H1 (cell line): ENCODE data around the gene BRD7. TPM values are rescaled to one million over a fixed set of nuclear protein-coding genes. Genes with fewer than 3 reads are reported as not detected.

ENCODE experiments used
- CTCF ChIA-PET: fragments of 300-600 bp; sonication (Branson Sonifier 250); formaldehyde crosslinking; loops from one replicate; lab custom pipeline; 2021; ENCODE audit not compliant: partially characterized antibody; lab: Charles Lee
- POLR2A ChIA-PET: fragments of 300-600 bp; sonication (Branson Sonifier 250); formaldehyde crosslinking; loops from one replicate; lab custom pipeline; 2021; ENCODE audit warnings: inconsistent platforms; ENCODE audit not compliant: partially characterized antibody; lab: Charles Lee
- DNase-seq, 2 experiments: peaks; one replicate each; pipeline versions ENCODE4 v3.0.0 to v3.0.0-alpha.2; 2010 to 2022; ENCODE audit warnings: low spot score in 2 of 2, low read depth in 1 of 2, mixed read lengths in 1 of 2
- FAIRE-seq: peaks from 2 replicates; lab custom pipeline; 2011; peaks lifted over from hg19 to GRCh38; lab: Jason Lieb, UNC
- H2AFZ ChIP-seq: 2 replicates; pipeline ENCODE4 v1.8.1; 2012; ENCODE audit warnings: low read length, inconsistent platforms
- H2AK5ac ChIP-seq: 2 replicates; pipeline ENCODE4 v1.6.1; 2013; ENCODE audit warnings: low read depth, low read length
- H2BK120ac ChIP-seq: replicated peaks from 2 replicates; pipeline ENCODE3; 2013; ENCODE audit warnings: low read depth, low read length, inconsistent platforms
- H2BK12ac ChIP-seq: 2 replicates; pipeline ENCODE4 v1.6.1; 2013; ENCODE audit warnings: low read depth, low read length
- H2BK15ac ChIP-seq: 2 replicates; pipeline ENCODE4 v1.6.1; 2013; ENCODE audit warnings: low read length
- H2BK20ac ChIP-seq: 2 replicates; pipeline ENCODE4 v1.6.1; 2013; ENCODE audit warnings: low read length
- H2BK5ac ChIP-seq: 2 replicates; pipeline ENCODE4 v1.6.1; 2013; ENCODE audit warnings: low read depth, low read length
- H3K14ac ChIP-seq: 2 replicates; pipeline ENCODE4 v1.6.1; 2013; ENCODE audit warnings: inconsistent platforms; ENCODE audit not compliant: insufficient read length
- H3K18ac ChIP-seq: 2 replicates; pipeline ENCODE4 v1.6.1; 2013; ENCODE audit warnings: low read length; ENCODE audit errors: extremely low read depth
- H3K23ac ChIP-seq: 2 replicates; pipeline ENCODE4 v1.6.1; 2013; ENCODE audit warnings: inconsistent platforms; ENCODE audit not compliant: insufficient read length
- H3K23me2 ChIP-seq: 2 replicates; pipeline ENCODE4 v1.6.1; 2013; ENCODE audit warnings: low read depth, low read length
- H3K27ac ChIP-seq: 2 replicates; pipeline ENCODE4 v1.6.1; 2011; ENCODE audit warnings: low read depth, low read length, inconsistent platforms
- H3K27me3 ChIP-seq, 4 experiments: replicated peaks in 1 of 4; 1 replicate in 1 of 4; 2 replicates in 3 of 4; pipeline versions ENCODE4 v1.6.1 to v1.8.1; 2011 to 2013; ENCODE audit warnings: low read length in 3 of 4, mild to moderate bottlenecking in 3 of 4, inconsistent platforms in 2 of 4, mixed read lengths in 2 of 4, moderate library complexity in 1 of 4; ENCODE audit not compliant: control insufficient read depth in 3 of 4, insufficient read depth in 3 of 4; ENCODE audit errors: extremely low read depth in 1 of 4
- H3K36me3 ChIP-seq, 4 experiments: 2 replicates each; pipeline versions ENCODE4 v1.6.1 to v1.8.1; 2011 to 2013; ENCODE audit warnings: mild to moderate bottlenecking in 4 of 4, low read length in 3 of 4, moderate library complexity in 2 of 4, control low read depth in 1 of 4, inconsistent platforms in 1 of 4; ENCODE audit not compliant: insufficient read depth in 4 of 4, control insufficient read depth in 2 of 4
- H3K4ac ChIP-seq: replicated peaks from 2 replicates; pipeline ENCODE3; 2013; ENCODE audit warnings: low read length, low read depth, mixed read lengths, inconsistent platforms; ENCODE audit not compliant: insufficient read length
- H3K4me1 ChIP-seq, 4 experiments: replicated peaks in 1 of 4; 1 replicate in 1 of 4; 2 replicates in 3 of 4; pipeline versions ENCODE4 v1.6.1 to v1.8.1; 2011 to 2013; ENCODE audit warnings: low read length in 3 of 4, inconsistent platforms in 2 of 4, mixed read lengths in 1 of 4; ENCODE audit not compliant: insufficient read depth in 4 of 4, control insufficient read depth in 3 of 4
- H3K4me2 ChIP-seq, 2 experiments: 2 replicates each; pipeline versions ENCODE4 v1.6.1 to v1.8.1; 2011 to 2013; ENCODE audit warnings: low read depth in 2 of 2, low read length in 2 of 2, control low read depth in 1 of 2, inconsistent platforms in 1 of 2, mild to moderate bottlenecking in 1 of 2; ENCODE audit not compliant: insufficient read depth in 1 of 2
- H3K4me3 ChIP-seq, 4 experiments: fragments of 200-600, 300-600 bp in 1 of 4; sonication (generic), shearing (Covaris generic), sonication (Bioruptor Twin) in 1 of 4; 2 replicates each; pipeline versions ENCODE4 v1.5.1 to v1.8.1; 2011 to 2016; ENCODE audit warnings: low read length in 4 of 4, low read depth in 3 of 4, control low read depth in 2 of 4, inconsistent platforms in 2 of 4, mild to moderate bottlenecking in 2 of 4, mixed read lengths in 1 of 4, moderate library complexity in 1 of 4; ENCODE audit not compliant: insufficient read depth in 2 of 4; ENCODE audit errors: extremely low read depth in 1 of 4
- H3K56ac ChIP-seq: replicated peaks from 2 replicates; pipeline ENCODE3; 2013; ENCODE audit warnings: low read depth, mild to moderate bottlenecking, mixed read lengths, low read length, inconsistent platforms; ENCODE audit not compliant: insufficient read length
- H3K79me1 ChIP-seq: 2 replicates; pipeline ENCODE4 v1.6.1; 2013; ENCODE audit warnings: low read depth, low read length, control low read depth
- H3K79me2 ChIP-seq, 2 experiments: 2 replicates each; pipeline versions ENCODE4 v1.6.1 to v1.8.1; 2012 to 2013; ENCODE audit warnings: low read length in 2 of 2, mild to moderate bottlenecking in 2 of 2, inconsistent platforms in 1 of 2; ENCODE audit not compliant: insufficient read depth in 2 of 2, control insufficient read depth in 1 of 2
- H3K9ac ChIP-seq, 4 experiments: replicated peaks in 1 of 4; 1 replicate in 1 of 4; 2 replicates in 3 of 4; pipeline versions ENCODE4 v1.6.1 to v1.8.1; 2011 to 2013; ENCODE audit warnings: low read depth in 3 of 4, low read length in 3 of 4, control low read depth in 2 of 4, mild to moderate bottlenecking in 2 of 4, moderate library complexity in 2 of 4, inconsistent platforms in 1 of 4; ENCODE audit errors: extremely low read depth in 1 of 4
- H3K9me3 ChIP-seq, 2 experiments: 2 replicates each; pipeline versions ENCODE4 v1.6.1 to v1.8.1; 2012 to 2013; ENCODE audit warnings: mild to moderate bottlenecking in 2 of 2, moderate library complexity in 2 of 2, control low read depth in 1 of 2, inconsistent platforms in 1 of 2, low read depth in 1 of 2, low read length in 1 of 2, mixed read lengths in 1 of 2; ENCODE audit not compliant: insufficient read depth in 2 of 2
- H4K20me1 ChIP-seq, 2 experiments: replicated peaks in 1 of 2; 2 replicates each; pipeline versions ENCODE3 to v1.8.1; 2011 to 2013; ENCODE audit warnings: inconsistent platforms in 2 of 2, low read length in 2 of 2, mild to moderate bottlenecking in 1 of 2; ENCODE audit not compliant: insufficient read depth in 2 of 2, control insufficient read depth in 1 of 2
- H4K5ac ChIP-seq: 2 replicates; pipeline ENCODE4 v1.6.1; 2013; ENCODE audit warnings: low read length, low read depth, mixed read lengths, inconsistent platforms; ENCODE audit not compliant: insufficient read length
- H4K8ac ChIP-seq: 2 replicates; pipeline ENCODE4 v1.8.0; 2013; ENCODE audit warnings: mild to moderate bottlenecking, moderate library complexity, low read length, inconsistent platforms; ENCODE audit not compliant: insufficient read depth; ENCODE audit errors: extremely low read depth
- H4K91ac ChIP-seq: replicated peaks from 2 replicates; pipeline ENCODE3; 2013; ENCODE audit warnings: low read length, mixed read lengths, inconsistent platforms; ENCODE audit not compliant: insufficient read length
- ASH2L ChIP-seq: fragments of 200-600, 300-600 bp; sonication (generic); IDR thresholded peaks from one replicate; pipeline ENCODE4 v1.7.1; 2017; ENCODE audit warnings: low read length
- BCL11A ChIP-seq, 2 experiments: IDR thresholded peaks; one replicate each; pipeline ENCODE4 v1.6.1; 2011; ENCODE audit warnings: low read depth in 2 of 2, low read length in 2 of 2, mild to moderate bottlenecking in 2 of 2
- BRCA1 ChIP-seq: IDR thresholded peaks from 2 replicates; pipeline ENCODE4 v1.6.1; 2012; ENCODE audit warnings: low read depth, low read length, improper control_type of control experiment
- CREB1 ChIP-seq: IDR thresholded peaks from 2 replicates; pipeline ENCODE4 v1.6.1; 2012; ENCODE audit warnings: inconsistent platforms
- GABPA ChIP-seq: IDR thresholded peaks from 2 replicates; pipeline ENCODE4 v1.6.1; 2011; ENCODE audit warnings: mild to moderate bottlenecking, low read length, moderate library complexity, borderline replicate concordance; ENCODE audit not compliant: insufficient read depth
- JUND ChIP-seq: IDR thresholded peaks from 2 replicates; pipeline ENCODE4 v1.6.1; 2011; ENCODE audit warnings: mild to moderate bottlenecking, improper control_type of control experiment, low read length
- POLR2AphosphoS5 ChIP-seq: IDR thresholded peaks from 2 replicates; pipeline ENCODE4 v1.6.1; 2011; ENCODE audit warnings: low read depth, low read length
- RFX5 ChIP-seq: IDR thresholded peaks from 2 replicates; pipeline ENCODE4 v1.6.1; 2011; ENCODE audit warnings: low read depth, low read length, improper control_type of control experiment, borderline replicate concordance
- RNF2 ChIP-seq: fragments of 200-900, 300-1000 bp; sonication (generic); IDR thresholded peaks from 2 replicates; pipeline ENCODE4 v1.7.1; 2016; ENCODE audit warnings: borderline replicate concordance, low read depth, mild to moderate bottlenecking, antibody characterized with exemption, low read length; ENCODE audit not compliant: poor library complexity, severe bottlenecking; ENCODE audit errors: missing control alignments
- SRF ChIP-seq: IDR thresholded peaks from 2 replicates; pipeline ENCODE4 v1.6.1; 2011; ENCODE audit warnings: mild to moderate bottlenecking, low read depth, low read length, moderate library complexity
- TCF12 ChIP-seq: IDR thresholded peaks from 2 replicates; pipeline ENCODE4 v1.6.1; 2011; ENCODE audit warnings: low read depth, mild to moderate bottlenecking, low read length
- WGBS, 2 experiments: shearing (Covaris generic) in 1 of 2; methylation state at CpG; one replicate each; pipeline versions ENCODE4 v1.1.6 to v1.1.7; 2013 to 2015; ENCODE audit warnings: low lambda C conversion rate in 2 of 2, mixed read lengths in 2 of 2, inconsistent platforms in 1 of 2, low coverage in 1 of 2, missing lambda C conversion rate in 1 of 2; ENCODE audit not compliant: insufficient replicate concordance in 2 of 2, insufficient coverage in 1 of 2, insufficient read length in 1 of 2; ENCODE audit errors: extremely low coverage in 1 of 2, missing lambda C conversion rate in 1 of 2; 5-methylcytosine and 5-hydroxymethylcytosine counted together
- polyA plus RNA-seq, 7 experiments: library from polyadenylated mRNA; depleted of rRNA in 3 of 7; stranded (reverse) in 5 of 7; unstranded in 2 of 7; fragments of >200 nt in 5 of 7; fragments of 200-250 nt in 2 of 7; gene quantifications; 1 replicate in 5 of 7; 2 replicates in 1 of 7; 4 replicates in 1 of 7; pipeline versions ENCODE4 v1.2.1 to v1.2.3, GENCODE V29; 2011 to 2013; ENCODE audit warnings: missing spikeins in 2 of 7, mixed read lengths in 2 of 7
- total RNA-seq: library from RNA; stranded (reverse); fragmentation: NEBNext Ultra II Directional; extraction: Animal tissue kit (Norgen Biotek cat#: 25700); gene quantifications from 2 replicates; pipeline ENCODE4 v1.2.1, GENCODE V29; 2021

The BRD7 gene
- total and polyA plus RNA-seq, 2 of the 8 experiments (the other 6 are each of a cell fraction or from before 2014, with no cell fraction given), result 42.5 to 120 TPM

DNA sequence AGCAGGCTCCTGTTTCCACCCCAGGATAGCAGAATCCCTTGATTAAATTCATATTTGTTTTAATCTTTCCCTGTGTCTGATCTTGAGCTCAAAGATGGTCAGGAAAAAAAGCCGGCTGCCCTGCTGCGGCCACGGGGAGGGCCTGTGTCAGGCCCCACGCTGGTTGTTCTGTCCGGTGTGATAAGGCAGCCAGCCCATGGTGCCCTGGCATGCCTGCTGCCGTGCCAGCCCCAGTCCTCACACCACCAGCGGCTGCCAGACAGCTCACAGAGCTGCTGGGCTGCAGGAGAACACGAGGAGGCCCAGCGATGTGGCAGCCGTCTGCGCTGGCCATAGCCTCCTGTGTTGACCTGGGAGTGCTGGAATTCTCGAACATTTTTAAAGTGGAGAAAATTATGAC lies 34.7 kb upstream of the BRD7 start:
- Histone ChIP-seq H3K27ac (no peak overlapping the region), H3K18ac (no peak overlapping the region), H2AK5ac (no peak overlapping the region), H2BK20ac (no peak overlapping the region), H3K9me3 (no peaks in the 10 kb centered on the region), H3K4ac (no peak overlapping the region), H3K79me2 (no peaks in the 10 kb centered on the region), H3K4me1 (peaks cover 0 to 3% (median 0%) of the 10 kb centered on the region in 4 experiments; a peak in 1 of 7 replicates), H2BK15ac (no peak overlapping the region), H3K79me1 (no peaks in the 10 kb centered on the region), H2BK12ac (no peak overlapping the region), H3K36me3 (no peaks in the 10 kb centered on the region), H2AFZ (no peak overlapping the region), H4K20me1 (no peaks in the 10 kb centered on the region), H2BK120ac (no peak overlapping the region), H3K4me3 (no peak overlapping the region), H4K8ac (no peak overlapping the region), H4K91ac (no peak overlapping the region), H3K56ac (no peak overlapping the region), H3K23me2 (peaks cover 2% of the 10 kb centered on the region; the same call in 1 of the 2 replicates), H3K23ac (no peak overlapping the region), H4K5ac (no peak overlapping the region), H3K27me3 (peaks cover 0 to 2% (median 0%) of the 10 kb centered on the region in 4 experiments; a peak in 1 of 7 replicates), H2BK5ac (no peak overlapping the region), H3K9ac (no peak overlapping the region), H3K14ac (no peak overlapping the region), H3K4me2 (no peak overlapping the region)
- no peak for FAIRE-seq
- ChIA-PET POLR2A (no interaction called here), CTCF (interaction anchor here (0.8 kb wide), 1 partner anchor 107 kb away, joined by 3 read pairs; no protein-coding TSS in a partner anchor)
- no peak for DNase-seq
- 82% methylated on average over 12 of the region's 12 CpGs; no CpG with 5 or more reads in 1 of the 2 experiments for WGBS, 2 experiments
- no peak for TF ChIP-seq JUND
- no peak for TF ChIP-seq BCL11A (IDR thresholded peaks at IDR 0.05; ENCODE audit: low read depth in 2 of 2, low read length in 2 of 2)
- no peak for TF ChIP-seq GABPA
- no peak for TF ChIP-seq ASH2L
- TF ChIP-seq SRF, result no peak
- no peak for TF ChIP-seq RNF2
- no peak for TF ChIP-seq BRCA1
- no peak for TF ChIP-seq TCF12
- no peak for TF ChIP-seq CREB1
- TF ChIP-seq RFX5, result no peak
- no peak for TF ChIP-seq POLR2AphosphoS5
